Hepatocyte (in vitro differentiated cells): ENCODE data around the gene SORBS2.

ENCODE experiments used
- CTCF ChIP-seq: fragments of 200-600 bp; sonication (generic); IDR thresholded peaks from 2 replicates; pipeline ENCODE4 v1.5.1; 2016; ENCODE audit warnings: antibody characterized with exemption, mild to moderate bottlenecking; ENCODE audit not compliant: poor library complexity
- EZH2 ChIP-seq: fragments of 200-600 bp; sonication (generic); IDR thresholded peaks from 2 replicates; pipeline ENCODE4 v1.6.1; 2016; ENCODE audit warnings: antibody characterized with exemption, mild to moderate bottlenecking, borderline replicate concordance
- EZH2phosphoT487 ChIP-seq: fragments of 200-600 bp; sonication (generic); IDR thresholded peaks from one replicate; pipeline ENCODE4 v1.6.1; 2018; ENCODE audit warnings: antibody characterized with exemption, mild to moderate bottlenecking, low read depth, moderate library complexity; ENCODE audit not compliant: unreplicated experiment, severe bottlenecking

DNA sequence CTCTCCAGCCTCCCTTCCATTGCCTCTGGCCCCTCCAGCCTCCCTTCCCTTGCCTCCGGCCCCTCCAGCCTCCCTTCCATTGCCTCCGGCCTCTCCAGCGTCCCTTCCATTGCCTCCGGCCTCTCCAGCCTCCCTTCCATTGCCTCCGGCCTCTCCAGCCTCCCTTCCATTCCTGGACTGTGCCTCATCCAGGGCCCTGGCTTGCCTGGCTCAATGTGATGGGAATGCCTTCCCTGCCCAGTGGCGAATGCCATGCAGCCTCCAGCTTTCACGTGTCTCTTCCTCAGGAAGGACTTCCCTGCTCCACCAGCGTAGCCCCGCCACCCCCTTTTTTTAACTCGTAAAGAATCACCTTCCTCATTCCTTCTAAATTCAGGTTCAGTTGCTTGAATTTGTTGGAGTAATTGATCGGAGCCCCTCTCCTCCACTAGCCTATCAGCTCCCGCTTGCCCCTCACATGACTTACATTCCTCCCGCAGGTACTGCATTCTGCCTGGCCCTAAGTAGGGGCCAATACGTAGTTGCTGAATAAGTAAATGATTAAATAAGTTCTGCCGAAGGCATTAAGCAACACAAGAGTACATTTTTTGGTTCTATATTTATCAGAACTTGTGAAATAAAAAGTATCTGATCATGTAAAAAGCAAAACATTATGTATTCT is 30.3 kb downstream of the SORBS2 start:
- no peak for TF ChIP-seq CTCF
- no peak for TF ChIP-seq EZH2
- TF ChIP-seq EZH2phosphoT487, result no peak
